SHP77 (cell line): ENCODE results near the gene FAR2.
"Not testable (repeated sequence)": the region's sequence is repeated elsewhere in the genome, so short reads cannot be mapped to it uniquely, and the experiment has no call there.

Source experiments
- DNase-seq, 2 experiments: peaks; one replicate each; lab custom pipeline; 2025; lab: John Stamatoyannopoulos, UW

Gene FAR2

DNA sequence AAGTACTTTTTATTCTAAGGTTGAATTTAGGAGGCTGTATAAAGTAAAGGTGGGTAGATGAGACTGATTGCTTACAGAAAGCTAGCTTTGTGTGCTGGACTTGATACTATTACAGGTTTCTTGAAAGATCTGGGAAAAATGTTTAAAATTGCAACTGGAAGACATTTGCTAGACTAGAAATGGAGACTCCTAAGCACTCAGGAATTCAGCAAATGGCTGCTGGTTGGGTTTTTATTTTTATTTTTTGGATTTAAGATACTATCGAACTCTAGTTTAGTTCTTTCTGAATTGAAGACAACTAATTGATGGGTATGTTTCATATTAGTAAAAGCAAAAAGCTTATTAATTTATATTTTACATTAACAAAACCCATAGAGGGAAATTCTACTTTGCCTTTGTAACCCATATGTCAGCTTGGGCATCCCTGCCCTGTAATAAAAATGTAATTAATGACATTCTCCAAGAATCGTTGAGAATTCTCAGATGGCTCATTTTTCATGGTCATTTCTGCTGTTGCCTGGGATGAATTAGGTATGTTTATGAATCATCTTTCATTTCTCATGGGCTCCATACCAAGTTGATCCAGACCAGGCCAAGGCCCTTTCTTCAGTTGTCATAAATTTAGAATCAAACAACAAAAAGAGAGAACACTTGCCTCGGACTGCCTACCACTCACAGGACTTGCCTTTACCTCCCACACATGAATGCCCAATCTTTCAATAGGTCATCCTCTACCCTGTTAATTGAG, 129.8 kb downstream of the FAR2 start:
- no peak for DNase-seq

DNA sequence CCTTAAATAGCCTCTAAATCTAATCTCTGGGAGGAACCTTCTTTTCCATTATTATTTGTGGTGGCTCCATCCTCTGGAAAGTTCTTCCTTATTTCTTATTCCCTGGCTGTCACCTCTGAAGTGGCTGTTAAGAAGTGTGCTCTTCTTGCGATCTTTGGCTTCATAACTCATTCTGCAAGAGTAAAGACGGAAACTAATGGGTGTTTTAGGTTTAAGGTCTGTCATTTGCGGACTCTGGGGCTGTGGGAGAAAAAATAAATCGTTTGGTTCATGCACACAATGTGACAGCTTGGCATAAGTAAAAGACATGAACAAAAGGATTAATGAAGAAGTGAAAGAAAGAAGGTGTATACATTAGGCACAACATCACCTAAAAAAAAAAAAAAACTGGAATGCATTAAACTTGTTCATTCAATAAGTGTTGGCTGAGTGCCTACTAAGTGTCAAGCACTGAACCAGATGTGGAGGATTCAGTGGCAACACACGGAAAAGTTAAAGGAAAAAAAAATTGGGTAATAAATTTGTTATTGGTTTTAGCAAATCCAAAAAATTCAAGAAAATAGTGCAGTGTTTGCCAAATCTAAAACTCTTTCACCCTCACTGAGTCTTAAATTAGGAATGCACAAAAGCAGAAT, 132.4 kb downstream of the FAR2 start:
- DNase-seq, result no peak

DNA sequence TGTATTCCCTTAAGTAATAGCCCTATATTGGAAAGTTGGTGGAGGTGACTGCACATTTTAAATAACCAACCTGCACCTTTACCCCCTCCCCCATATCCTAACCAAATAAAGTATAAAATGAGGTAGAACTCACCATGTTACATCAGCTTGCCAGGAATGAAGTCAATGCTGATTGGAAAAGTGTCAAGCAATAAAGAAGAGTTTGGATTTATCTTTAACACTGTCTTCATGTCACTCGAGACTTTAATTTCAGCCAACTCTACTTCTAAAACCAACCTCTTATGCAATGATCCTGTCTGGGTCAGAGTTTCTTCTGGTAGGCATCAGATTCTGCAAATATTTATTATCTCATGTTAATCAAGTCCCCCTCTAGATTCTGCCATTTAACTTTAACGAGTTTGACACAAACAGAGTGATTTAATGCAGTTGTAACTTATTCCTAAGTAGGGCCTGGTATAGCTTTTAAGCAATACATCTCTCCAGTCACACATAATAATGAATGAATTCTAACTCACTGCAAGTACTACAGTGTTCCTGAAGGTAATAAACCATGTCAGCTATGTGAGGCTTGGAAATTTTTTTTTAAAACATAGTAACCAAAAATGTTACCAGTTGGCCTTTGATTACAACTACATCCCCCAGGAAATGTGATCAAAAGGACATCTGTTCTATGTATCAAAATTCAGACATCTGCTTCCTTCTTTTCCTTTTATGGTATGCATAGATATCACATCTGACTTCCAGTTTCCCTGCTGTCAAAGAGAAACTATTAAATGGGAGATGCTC, 133.1 kb downstream of the FAR2 start:
- no peak for DNase-seq

DNA sequence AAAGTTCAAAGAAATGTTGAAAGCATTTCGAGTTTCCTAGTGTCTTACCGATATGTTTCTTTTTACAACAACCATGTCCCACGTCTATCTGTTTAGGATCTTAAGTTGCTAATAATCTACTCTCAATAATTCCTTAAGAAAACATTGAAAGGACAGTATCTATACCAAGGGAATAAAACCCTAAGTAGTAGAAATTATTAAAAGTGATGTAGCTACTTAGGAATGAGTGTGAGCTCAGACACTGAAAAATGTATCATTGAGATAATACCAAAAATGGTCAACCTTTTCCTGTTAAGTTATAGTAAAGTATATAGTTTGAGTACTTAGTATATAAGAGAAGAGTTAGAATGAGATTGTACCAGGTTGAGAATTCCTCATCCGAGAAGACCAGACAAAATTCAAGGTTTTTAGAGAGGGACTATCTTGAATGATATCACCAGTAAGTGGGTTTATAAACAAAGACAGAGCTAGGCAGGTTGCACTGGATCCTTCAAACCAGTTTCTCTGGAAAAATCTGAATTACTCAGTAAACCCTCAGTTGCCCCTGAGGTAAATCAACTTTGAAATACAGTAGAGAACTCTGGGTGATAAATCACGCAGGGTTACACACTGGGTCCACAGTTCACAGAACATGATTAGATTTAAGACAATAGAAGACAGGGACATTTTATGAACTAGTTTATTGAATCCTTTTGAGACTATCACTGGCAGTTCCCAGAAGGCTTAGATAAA, 135.1 kb downstream of the FAR2 start:
- DNase-seq, result no peak

DNA sequence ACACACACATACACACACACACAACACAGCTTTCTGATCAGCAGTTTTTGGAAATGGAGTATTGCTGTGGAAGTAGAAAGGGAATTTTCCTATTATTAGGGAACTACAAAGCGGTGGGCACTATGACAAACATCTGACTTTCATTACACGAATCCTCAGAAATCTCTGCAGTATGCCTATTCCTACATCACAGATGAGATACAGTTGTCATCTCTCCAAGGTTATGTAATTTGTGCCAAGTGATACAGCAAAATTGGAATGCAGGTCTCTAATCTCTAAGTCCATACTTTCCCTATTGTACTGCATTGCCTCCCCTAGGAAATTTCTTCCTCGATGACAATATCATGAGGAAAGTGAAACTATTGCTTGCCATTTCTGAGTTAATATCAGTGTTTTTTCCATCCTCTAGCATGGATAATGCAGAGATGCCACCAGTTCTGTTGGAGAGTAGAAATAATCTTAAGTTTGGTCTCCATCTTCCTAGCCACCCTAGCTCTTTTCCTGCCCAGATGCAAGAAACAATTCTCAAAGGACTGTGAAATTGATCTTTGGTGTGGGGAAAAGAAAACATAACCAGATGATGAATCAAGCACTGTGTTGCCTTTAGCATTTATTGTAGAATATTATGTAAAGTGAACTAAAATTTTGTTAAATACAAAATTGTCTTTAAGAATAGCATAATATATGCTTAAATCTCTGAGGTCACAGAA, 137.2 kb downstream of the FAR2 start:
- DNase-seq, result no peak

DNA sequence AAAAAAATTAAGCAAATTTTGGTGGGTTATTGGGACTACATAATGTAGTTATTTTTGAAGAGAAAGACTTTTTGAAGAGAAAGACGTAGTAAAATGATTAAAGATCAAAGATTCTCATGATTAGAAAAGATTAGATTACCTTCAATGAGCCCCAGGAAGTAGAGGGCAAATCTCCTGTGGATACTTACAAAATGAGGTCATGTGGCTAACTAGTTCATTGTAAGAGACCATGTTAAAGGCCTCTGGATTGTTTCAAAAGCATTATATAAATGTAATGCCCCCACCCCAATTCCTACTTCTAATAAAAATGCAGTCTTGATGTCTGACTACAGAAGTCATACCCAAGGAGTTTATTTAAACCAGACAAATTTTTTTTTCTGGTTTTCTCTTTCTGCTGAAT, 138.5 kb downstream of the FAR2 start:
- no peak for DNase-seq

DNA sequence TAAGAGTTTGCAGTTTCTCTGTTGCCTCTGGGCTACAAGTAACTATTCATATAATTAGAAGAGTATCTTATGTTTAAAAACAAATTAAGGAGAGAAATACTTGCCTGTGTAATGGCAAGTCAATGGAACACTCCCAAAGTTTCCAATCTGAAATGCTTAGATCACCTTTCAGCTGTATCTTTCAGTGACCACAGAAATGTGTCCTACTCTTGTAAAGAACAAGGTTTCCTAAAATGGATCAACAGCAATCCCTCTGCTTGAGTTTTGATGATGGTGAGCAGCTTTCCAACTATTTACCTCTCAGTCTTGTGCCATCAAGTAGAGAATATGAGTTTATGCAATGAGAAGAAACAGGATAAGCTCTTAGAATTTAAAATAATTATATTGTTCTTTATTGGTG, 139.0 kb downstream of the FAR2 start:
- DNase-seq, result no peak

DNA sequence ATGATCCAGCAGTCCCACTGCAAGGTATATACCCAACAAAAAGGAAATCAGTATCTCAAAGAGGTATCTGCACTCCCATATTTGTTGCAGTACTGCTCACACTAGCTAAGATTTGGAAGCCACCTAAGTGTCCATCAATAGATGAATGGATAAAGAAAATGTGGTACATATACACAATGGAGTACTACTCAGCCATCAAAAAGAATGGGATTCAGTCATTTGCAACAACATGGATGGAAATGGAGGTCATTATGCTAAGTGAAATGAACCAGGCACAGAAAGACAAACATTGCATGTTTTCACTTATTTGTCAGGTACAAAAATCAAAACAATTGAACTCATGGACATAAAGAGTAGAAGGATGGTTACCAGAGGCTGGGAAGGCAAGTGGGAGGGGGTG, 141.4 kb downstream of the FAR2 start:
- not testable (repeated sequence) for DNase-seq

DNA sequence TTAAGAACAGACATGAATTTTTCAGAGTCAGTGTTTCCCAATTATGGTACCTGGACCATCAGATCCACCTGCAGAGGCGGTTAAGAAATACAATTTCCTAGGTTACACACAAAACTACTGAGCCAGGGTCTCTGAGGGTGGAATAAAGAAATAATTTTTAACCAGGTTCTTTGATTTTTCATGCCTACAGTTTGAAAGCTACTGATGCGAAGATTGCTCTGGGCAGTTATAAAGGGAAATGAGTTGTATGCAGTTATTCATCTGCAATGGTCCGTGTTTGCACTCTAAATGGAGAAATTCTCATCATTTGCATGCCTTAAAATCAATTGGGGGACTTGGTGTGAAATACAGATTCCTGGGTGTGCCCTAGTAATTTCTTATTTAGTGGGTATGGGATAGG, 142.1 kb downstream of the FAR2 start:
- no peak for DNase-seq

DNA sequence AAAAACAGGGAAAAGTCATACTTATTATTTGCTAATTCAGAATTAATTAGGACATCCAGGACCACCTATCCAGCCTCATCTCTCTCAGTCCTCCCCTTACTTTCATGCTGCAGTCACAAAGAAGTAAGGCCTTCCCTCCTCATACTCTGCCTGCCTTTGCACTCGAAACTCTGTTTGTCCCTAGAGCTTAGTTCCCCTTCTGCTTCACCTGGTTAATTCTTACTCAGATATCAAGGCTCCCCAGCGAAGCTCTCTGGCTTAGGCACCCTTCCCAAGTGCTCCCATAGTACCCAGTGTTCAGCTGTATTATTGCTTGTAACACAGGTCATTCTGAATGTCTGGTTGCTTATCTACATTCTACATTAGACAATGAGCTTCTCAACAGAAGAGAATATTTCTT, 150.6 kb downstream of the FAR2 start:
- no peak for DNase-seq

DNA sequence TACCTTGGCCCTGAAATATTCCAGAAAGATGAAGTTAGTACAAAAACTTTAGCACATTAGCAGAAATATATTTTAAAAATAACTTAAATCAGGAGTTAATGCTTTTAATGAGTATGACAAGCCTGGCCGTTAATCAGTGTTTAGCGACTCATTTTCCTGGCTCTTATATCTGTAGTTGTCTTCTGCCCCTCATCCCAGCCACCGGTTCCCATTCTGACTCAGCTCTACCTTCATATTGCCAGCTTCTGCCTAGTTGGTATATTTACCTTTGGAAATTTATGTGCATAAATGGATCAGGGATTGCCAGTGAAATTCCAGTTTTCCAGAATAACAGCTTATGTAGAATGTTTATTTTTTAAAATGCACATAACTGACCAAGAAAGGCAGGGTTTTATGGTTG, 152.0 kb downstream of the FAR2 start:
- no peak for DNase-seq

DNA sequence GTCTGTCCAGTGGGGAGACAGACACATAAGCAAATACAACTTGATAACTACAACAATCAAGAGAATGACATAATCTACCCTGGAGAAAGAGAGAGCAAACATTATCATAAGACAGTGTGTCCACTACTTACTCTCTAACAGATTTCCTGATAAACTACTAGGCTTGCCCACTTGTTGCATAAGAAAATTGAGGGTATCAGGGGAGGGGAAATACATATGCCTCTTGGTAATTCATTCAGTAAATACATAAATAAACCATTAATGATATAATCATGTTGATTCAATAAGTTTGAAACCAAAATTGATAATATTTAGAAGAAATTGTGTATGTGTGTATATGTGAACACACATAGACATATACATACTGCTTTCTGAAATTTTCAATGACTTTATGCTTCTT, 155.3 kb downstream of the FAR2 start:
- no peak for DNase-seq

DNA sequence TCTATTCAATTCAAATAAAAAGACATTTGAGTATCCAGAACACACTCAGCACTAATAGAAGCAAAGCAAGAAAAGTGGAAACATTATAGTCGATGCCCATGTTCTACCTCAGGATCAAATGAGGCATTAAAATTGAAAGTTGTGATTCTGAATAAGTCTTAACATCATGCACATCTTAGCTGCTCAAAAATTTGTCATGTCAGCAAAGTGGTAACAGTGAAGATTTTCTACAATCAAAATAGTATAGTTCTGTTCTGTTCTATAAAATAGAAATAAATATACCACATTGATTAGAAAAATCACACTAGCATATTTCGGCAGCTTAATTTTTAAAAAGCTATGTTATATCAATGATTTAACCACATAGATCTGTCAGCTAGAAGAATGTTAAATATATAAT, 157.2 kb downstream of the FAR2 start:
- no peak for DNase-seq

DNA sequence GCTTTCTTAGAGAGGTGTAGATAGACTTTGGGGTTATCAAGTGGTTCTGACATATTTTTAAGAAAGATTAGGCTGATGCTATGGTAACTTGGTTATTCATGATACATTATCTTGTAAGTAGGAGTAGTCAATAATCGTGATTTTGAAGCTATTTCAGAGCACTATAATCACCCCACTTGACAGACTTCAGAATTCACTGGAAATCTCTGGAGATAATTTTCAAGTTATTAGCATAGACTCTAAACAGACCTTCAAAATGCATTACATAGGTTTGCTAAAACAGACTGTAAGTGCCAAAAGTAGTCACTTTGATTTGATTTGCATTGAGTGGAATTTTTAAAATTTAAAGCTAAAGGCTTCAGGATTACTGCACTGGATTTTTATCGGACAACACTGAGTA, 157.6 kb downstream of the FAR2 start:
- no peak for DNase-seq

DNA sequence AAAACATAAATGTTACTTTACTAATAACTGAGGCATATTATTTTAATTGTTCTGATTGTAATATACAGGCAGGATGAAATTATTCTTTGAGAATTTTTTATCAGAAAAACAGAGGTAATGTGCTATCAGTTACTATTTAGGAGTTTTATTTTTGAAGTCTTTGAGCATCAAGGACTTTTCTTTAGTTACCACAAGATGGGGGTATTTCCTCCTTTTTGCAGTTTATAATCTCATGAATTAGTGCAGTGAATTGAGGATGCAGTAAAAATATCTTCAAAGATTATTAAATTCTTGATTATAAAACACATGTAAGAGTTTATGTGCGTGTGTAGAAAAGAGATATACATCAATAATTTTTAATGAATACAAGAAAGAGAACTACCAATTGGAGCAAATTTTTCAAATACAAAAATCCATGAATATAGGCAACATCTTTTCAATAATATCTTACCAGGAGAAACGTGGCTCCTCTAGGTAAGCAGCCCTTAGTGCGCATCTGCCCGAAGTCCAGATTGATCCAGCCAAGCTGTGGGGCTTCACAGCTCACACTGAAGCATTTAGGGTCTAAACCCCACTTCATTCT, 160.3 kb downstream of the FAR2 start:
- DNase-seq, result peak in 1 of 2 experiments; percentile 4

DNA sequence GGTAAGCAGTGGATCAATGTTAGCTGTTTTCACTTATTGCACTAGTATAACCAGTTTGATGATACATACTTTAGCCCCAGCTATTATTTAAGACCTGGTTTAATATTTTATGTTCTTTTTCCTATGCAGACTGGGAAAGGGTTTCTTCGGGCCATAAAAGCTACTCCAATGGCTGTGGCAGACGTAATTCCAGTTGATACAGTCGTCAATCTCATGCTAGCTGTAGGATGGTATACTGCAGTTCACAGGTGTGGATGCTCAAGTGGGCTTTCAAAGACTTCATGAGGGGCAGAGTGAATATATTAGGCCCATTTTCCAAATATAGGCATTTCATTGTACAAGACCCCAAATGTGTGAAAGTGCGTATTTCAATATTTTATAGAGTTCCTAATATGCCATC, 161.8 kb downstream of the FAR2 start:
- no peak for DNase-seq

DNA sequence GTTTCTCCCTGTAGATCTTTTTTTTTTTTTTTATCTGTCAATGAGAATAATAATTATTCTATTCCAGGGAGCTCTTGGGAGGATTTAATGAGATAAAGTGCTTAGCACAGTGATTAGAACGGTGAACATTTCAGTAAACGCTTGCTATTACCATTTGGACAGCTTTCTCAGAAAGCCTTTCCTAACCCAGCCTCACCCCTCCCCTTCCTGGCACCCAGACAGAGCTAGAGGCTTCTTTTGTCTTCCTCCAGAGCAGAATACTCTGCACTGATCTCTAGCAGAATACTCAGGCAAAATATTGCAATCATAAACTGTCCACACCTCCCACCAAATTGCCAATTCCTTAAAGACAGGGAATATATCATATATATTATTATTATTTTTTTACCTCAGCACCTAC, 165.3 kb downstream of the FAR2 start:
- no peak for DNase-seq

DNA sequence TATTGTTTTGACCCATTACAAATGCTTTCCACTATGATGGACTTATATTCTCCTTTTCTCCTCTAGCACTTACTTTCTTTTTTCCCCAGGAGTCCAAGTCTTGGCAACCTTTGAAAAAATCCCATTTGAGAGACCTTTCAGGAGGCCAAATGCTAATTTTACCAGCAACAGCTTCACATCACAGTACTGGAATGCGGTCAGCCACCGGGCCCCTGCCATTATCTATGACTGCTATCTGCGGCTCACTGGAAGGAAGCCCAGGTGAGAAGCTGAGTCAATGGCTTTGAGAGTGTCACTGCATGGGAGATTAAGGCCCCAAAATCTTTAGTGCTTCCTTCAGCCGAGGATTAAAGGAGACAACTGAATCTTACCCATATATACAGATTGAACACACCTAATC, 167.7 kb downstream of the FAR2 start:
- DNase-seq, result no peak

DNA sequence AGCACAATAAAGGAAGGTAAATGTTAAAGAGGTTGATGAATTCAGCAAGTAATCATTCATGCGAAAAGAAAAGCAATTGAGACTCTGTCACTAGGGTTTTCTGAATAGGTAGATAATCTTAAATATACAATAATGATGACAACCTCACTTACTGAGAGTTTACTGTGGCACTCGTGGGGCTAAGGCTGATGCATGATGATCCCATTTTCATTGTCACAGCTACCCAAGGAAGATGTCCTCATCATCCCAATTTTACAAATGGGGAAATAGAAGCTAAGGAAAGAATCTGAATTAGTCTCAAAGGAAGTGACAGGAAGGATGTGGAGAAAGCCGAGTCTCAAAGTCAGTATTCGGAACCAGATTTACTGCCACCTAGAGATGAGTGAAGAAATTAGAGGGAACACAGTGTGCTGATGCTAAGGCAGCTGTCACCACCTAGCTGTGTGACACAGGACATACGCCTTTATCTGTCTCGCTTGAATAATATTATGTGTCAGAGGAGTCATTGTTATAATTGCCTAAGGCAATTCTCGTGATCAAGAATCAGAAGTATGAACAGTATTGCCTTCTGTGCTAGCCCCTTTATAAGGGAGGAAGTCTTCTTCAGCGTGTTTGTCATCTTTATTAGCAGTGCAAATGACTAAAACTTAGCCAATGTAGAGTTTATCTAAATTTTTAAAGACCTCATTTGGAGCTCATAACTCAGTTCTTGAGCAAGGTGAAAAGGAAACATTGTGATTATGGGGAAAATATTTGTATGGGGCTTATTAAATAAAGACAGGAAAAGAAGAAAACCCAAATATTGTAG, 168.7 kb downstream of the FAR2 start:
- DNase-seq, result peak; percentile 68 to 75

DNA sequence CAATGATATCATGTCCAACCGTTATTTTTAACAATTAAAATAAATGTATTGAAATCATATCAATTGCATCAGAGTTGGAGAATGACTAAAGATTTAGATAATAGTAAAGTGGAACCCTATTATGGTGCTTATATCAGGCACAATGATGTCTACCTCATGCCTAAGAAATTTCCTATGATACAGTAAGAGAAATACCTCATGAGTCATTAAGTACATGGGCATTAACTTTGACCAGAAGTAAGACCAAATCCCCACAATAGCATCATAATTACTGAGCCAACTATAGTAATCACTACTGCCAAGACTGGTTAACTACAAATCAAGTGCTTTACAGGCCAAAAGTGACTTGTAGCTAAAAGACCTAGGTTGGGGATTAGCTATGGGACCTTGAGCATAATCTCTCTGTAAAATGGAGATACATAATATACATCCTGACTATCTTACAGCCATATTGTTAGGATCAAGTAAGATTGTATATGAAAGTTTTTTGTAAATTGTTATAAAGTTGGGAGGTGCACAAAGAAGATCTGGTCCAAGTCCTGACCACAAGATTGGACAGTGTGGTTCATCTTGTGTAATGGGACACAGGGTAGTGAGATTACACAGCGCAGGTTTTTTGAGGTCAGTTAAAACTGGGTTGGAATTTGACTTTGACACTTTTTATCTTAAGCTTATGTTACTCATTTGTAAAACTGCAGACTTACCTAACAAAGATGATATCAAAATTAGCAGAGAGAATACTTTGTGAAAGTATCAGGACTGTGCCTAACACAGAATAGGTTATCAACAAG, 171.4 kb downstream of the FAR2 start:
- DNase-seq, result no peak
